CD4-positive, alpha-beta T cell (primary cell): ENCODE data around the gene RREB1. TPM values are rescaled to one million over a fixed set of nuclear protein-coding genes. Genes with fewer than 3 reads are reported as not detected.

Experiments used
- ATAC-seq: fragments of 200-7000 bp; cut with Tn5 transposase; one replicate; pipeline ENCODE4 v1.10.0; 2022; ENCODE audit warnings: mild to moderate bottlenecking; ENCODE audit not compliant: poor library complexity
- CTCF ChIA-PET: fragments of 350-600 bp; sonication (Branson Sonifier 250); formaldehyde crosslinking; loops from one replicate; lab custom pipeline; 2021; ENCODE audit warnings: antibody characterized with exemption, inconsistent platforms; lab: Charles Lee
- POLR2A ChIA-PET: fragments of 350-600 bp; sonication (Branson Sonifier 250); formaldehyde crosslinking; loops from one replicate; lab custom pipeline; 2021; ENCODE audit warnings: antibody characterized with exemption, inconsistent platforms; lab: Charles Lee
- DNase-seq, 14 experiments: peaks; one replicate each; pipeline ENCODE4 v3.0.0-alpha.2; 2013 to 2020; ENCODE audit warnings: mixed read lengths in 2 of 14
- H3K27ac ChIP-seq, 2 donors: one replicate each; pipeline versions ENCODE4 v1.5.1 to v1.7.0; 2013; ENCODE audit warnings: low read length in 2 of 2, low read depth in 1 of 2, mild to moderate bottlenecking in 1 of 2
- H3K27me3 ChIP-seq, 2 experiments: 1 replicate in 1 of 2; 2 replicates in 1 of 2; pipeline versions ENCODE4 v1.6.1 to v1.7.0; 2013; ENCODE audit warnings: low read length in 2 of 2, control low read depth in 1 of 2, mild to moderate bottlenecking in 1 of 2, moderate library complexity in 1 of 2; ENCODE audit not compliant: insufficient read depth in 2 of 2, control insufficient read depth in 1 of 2
- H3K36me3 ChIP-seq: one replicate; pipeline ENCODE4 v1.6.1; 2013; ENCODE audit warnings: low read length, control low read depth; ENCODE audit not compliant: insufficient read depth
- H3K4me1 ChIP-seq: one replicate; pipeline ENCODE4 v1.6.1; 2013; ENCODE audit warnings: low read length, control low read depth; ENCODE audit not compliant: insufficient read depth
- H3K4me3 ChIP-seq: one replicate; pipeline ENCODE4 v1.5.1; 2013; ENCODE audit warnings: mild to moderate bottlenecking, low read length, moderate library complexity
- H3K9me3 ChIP-seq, 2 experiments: 1 replicate in 1 of 2; 2 replicates in 1 of 2; pipeline versions ENCODE4 v1.6.1 to v1.7.0; 2013; ENCODE audit warnings: low read length in 2 of 2, mild to moderate bottlenecking in 2 of 2, control low read depth in 1 of 2, moderate library complexity in 1 of 2; ENCODE audit not compliant: control insufficient read depth in 1 of 2, insufficient read depth in 1 of 2
- H3K27ac Mint-ChIP-seq: one replicate; pipeline ENCODE4 v1.8.0; 2020; ENCODE audit warnings: mixed read lengths
- H3K27me3 Mint-ChIP-seq: one replicate; pipeline ENCODE4 v1.8.0; 2021; ENCODE audit warnings: mixed read lengths
- H3K36me3 Mint-ChIP-seq: one replicate; pipeline ENCODE4 v1.8.0; 2021; ENCODE audit warnings: low read depth, mixed read lengths
- H3K4me1 Mint-ChIP-seq: one replicate; pipeline ENCODE4 v1.8.0; 2021; ENCODE audit warnings: low read depth, mixed read lengths
- H3K4me3 Mint-ChIP-seq: one replicate; pipeline ENCODE4 v1.8.0; 2020; ENCODE audit warnings: mild to moderate bottlenecking, mixed read lengths
- H3K9me3 Mint-ChIP-seq: one replicate; pipeline ENCODE4 v1.8.0; 2020; ENCODE audit warnings: mixed read lengths
- intact Hi-C, 2 experiments: fragments of 100-400 bp; cut with DNase I in 1 of 2; cut with micrococcal nuclease in 1 of 2; formaldehyde crosslinking; loops; one replicate each; pipeline versions ENCODE4 v1.15.1 to v1.9.0; 2023 to 2025; cut with DNase I, micrococcal nuclease
- total RNA-seq, 174 experiments: library from RNA in 2 of 174; stranded (reverse) in 2 of 174; gene quantifications; one replicate each; pipeline ENCODE4 v1.2.3 and lab custom pipeline; 2021 to 2026
- TF ChIP-seq, protein P1 (sequence below): fragments of 200-600 bp; IDR thresholded peaks from one replicate; pipeline ENCODE4 v1.8.0; 2022; ENCODE audit warnings: antibody characterized with exemption, mild to moderate bottlenecking

Gene RREB1
- total RNA-seq, 2 experiments from 2014 or later, result 56.5 to 60.0 TPM

GRCh38 chr6:7204726-7205125 is 97.0 kb downstream of the RREB1 start:
- Mint-ChIP-seq H3K4me3 (no peak overlapping the region), H3K27ac (no peak overlapping the region), H3K4me1 (peaks cover 14% of the 10 kb centered on the region), H3K9me3 (no peaks in the 10 kb centered on the region), H3K36me3 (peaks cover 48% of the 10 kb centered on the region), H3K27me3 (no peaks in the 10 kb centered on the region)
- POLR2A ChIA-PET, result no interaction called here
- Histone ChIP-seq H3K36me3 (peaks cover 36% of the 10 kb centered on the region), H3K9me3 (no peaks in the 10 kb centered on the region), H3K27me3 (no peaks in the 10 kb centered on the region), H3K4me3 (no peak overlapping the region), H3K27ac (no peak overlapping the region), H3K4me1 (no peaks in the 10 kb centered on the region)
- TF ChIP-seq, protein P1, sequence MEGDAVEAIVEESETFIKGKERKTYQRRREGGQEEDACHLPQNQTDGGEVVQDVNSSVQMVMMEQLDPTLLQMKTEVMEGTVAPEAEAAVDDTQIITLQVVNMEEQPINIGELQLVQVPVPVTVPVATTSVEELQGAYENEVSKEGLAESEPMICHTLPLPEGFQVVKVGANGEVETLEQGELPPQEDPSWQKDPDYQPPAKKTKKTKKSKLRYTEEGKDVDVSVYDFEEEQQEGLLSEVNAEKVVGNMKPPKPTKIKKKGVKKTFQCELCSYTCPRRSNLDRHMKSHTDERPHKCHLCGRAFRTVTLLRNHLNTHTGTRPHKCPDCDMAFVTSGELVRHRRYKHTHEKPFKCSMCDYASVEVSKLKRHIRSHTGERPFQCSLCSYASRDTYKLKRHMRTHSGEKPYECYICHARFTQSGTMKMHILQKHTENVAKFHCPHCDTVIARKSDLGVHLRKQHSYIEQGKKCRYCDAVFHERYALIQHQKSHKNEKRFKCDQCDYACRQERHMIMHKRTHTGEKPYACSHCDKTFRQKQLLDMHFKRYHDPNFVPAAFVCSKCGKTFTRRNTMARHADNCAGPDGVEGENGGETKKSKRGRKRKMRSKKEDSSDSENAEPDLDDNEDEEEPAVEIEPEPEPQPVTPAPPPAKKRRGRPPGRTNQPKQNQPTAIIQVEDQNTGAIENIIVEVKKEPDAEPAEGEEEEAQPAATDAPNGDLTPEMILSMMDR, result no peak
- intact Hi-C loops, result no loop called here
- CTCF ChIA-PET, result no interaction called here
- DNase-seq (no peak), ATAC-seq (no peak)

- H3K36me3 ChIP-seq, result peaks cover 58% of the 10 kb centered on the region
- no peaks in the 10 kb centered on the region for H3K27me3 Mint-ChIP-seq
- no peak overlapping the region for H3K4me3 ChIP-seq
- no peaks in the 10 kb centered on the region for H3K4me1 ChIP-seq
- no peak overlapping the region for H3K27ac ChIP-seq
- ATAC-seq (no peak), DNase-seq (no peak)
- no peaks in the 10 kb centered on the region for H3K9me3 ChIP-seq
- peaks cover 5% of the 10 kb centered on the region for H3K4me1 Mint-ChIP-seq
- TF ChIP-seq, protein P1, result no peak
- no peaks in the 10 kb centered on the region for H3K27me3 ChIP-seq
- ChIA-PET CTCF (no interaction called here), POLR2A (no interaction called here)
- intact Hi-C loops, result no loop called here
- no peaks in the 10 kb centered on the region for H3K9me3 Mint-ChIP-seq
- no peak overlapping the region for H3K4me3 Mint-ChIP-seq
- peaks cover 61% of the 10 kb centered on the region for H3K36me3 Mint-ChIP-seq
- H3K27ac Mint-ChIP-seq, result no peak overlapping the region
Observed at GRCh38 chr6:7207720-7208119, 100.0 kb downstream of the RREB1 start.

- Histone ChIP-seq H3K9me3 (no peaks in the 10 kb centered on the region), H3K27me3 (no peaks in the 10 kb centered on the region), H3K4me1 (no peaks in the 10 kb centered on the region), H3K27ac (no peak overlapping the region), H3K4me3 (no peak overlapping the region), H3K36me3 (peaks cover 79% of the 10 kb centered on the region)
- Mint-ChIP-seq H3K9me3 (no peaks in the 10 kb centered on the region), H3K27me3 (no peaks in the 10 kb centered on the region), H3K36me3 (peaks cover 80% of the 10 kb centered on the region), H3K4me3 (no peak overlapping the region), H3K27ac (no peak overlapping the region), H3K4me1 (no peaks in the 10 kb centered on the region)
- ChIA-PET CTCF (no interaction called here), POLR2A (no interaction called here)
- intact Hi-C loops, result no loop called here
- no peak for ATAC-seq
- no peak for DNase-seq
- TF ChIP-seq, protein P1, result no peak
Observed at GRCh38 chr6:7213416-7213815, 105.7 kb downstream of the RREB1 start.
